ENCODE data around the gene DLG1. TPM values are rescaled to one million over a fixed set of nuclear protein-coding genes. Genes with fewer than 3 reads are reported as not detected.

Gene DLG1
- total RNA-seq, 1 experiment from 2014 or later, result 90.2 TPM

GRCh38 chr3:197303452-197303851 is 5.0 kb upstream of the DLG1 start:
- intact Hi-C loops (cut with micrococcal nuclease; ENCODE audit: unreplicated experiment) (no loop called here), in situ Hi-C loops (cut with HindIII; ENCODE audit: low pct_unique_long_range_greater_than_20kb, low sequenced_read_pairs) (no loop called here)
- H3K27me3 ChIP-seq (ENCODE audit: control insufficient read depth, insufficient read depth, low read length), result no peaks in the 10 kb centered on the region
- no peak overlapping the region for H3K27ac ChIP-seq (ENCODE audit: low read length)
- BruUV-seq (replicated peaks), result no TSS peak
- H3K9me3 ChIP-seq (ENCODE audit: control insufficient read depth, insufficient read depth, low read depth, low read length), result no peaks in the 10 kb centered on the region
- CTCF ChIA-PET, result no interaction called here
- H3K4me3 ChIP-seq (ENCODE audit: low read depth in 2 of 2, low read length in 2 of 2), result no peak overlapping the region
- TF ChIP-seq POLR2AphosphoS5 (IDR thresholded peaks at IDR 0.05; ENCODE audit: low read depth, low read length) (no peak), CTCF (IDR thresholded peaks at IDR 0.05) (no peak), SIN3A (IDR thresholded peaks at IDR 0.05; ENCODE audit: borderline replicate concordance, insufficient read depth, low read depth, low read length) (no peak), TCF7L2 (IDR thresholded peaks at IDR 0.05; ENCODE audit: low read depth, low read length) (no peak)
- no peak for ATAC-seq
- H3K4me1 ChIP-seq (ENCODE audit: control insufficient read depth, insufficient read depth, low read length), result peaks cover 8% of the 10 kb centered on the region
- DNase-seq (ENCODE audit: low read depth, low spot score), result no peak
- POLR2A ChIA-PET, result no interaction called here
- H3K36me3 ChIP-seq (ENCODE audit: control insufficient read depth, insufficient read depth, low read length), result peaks cover 2% of the 10 kb centered on the region; the same call in 1 of the 2 replicates

- Histone ChIP-seq H3K4me3 (ENCODE audit: low read depth in 2 of 2, low read length in 2 of 2) (no peak overlapping the region), H3K4me1 (ENCODE audit: control insufficient read depth, insufficient read depth, low read length) (peaks cover 8% of the 10 kb centered on the region), H3K36me3 (ENCODE audit: control insufficient read depth, insufficient read depth, low read length) (peaks cover 2% of the 10 kb centered on the region; the same call in 1 of the 2 replicates), H3K9me3 (ENCODE audit: control insufficient read depth, insufficient read depth, low read depth, low read length) (no peaks in the 10 kb centered on the region), H3K27me3 (ENCODE audit: control insufficient read depth, insufficient read depth, low read length) (no peaks in the 10 kb centered on the region), H3K27ac (ENCODE audit: low read length) (no peak overlapping the region)
- TF ChIP-seq TCF7L2 (IDR thresholded peaks at IDR 0.05; ENCODE audit: low read depth, low read length) (no peak), REST (IDR thresholded peaks at IDR 0.05; ENCODE audit: insufficient read depth in 1 of 2, low read depth in 2 of 2, low read length in 1 of 2) (no peak), CTCF (IDR thresholded peaks at IDR 0.05) (no peak), SIN3A (IDR thresholded peaks at IDR 0.05; ENCODE audit: borderline replicate concordance, insufficient read depth, low read depth, low read length) (no peak), POLR2AphosphoS5 (IDR thresholded peaks at IDR 0.05; ENCODE audit: low read depth, low read length) (no peak)
- ChIA-PET CTCF (no interaction called here), POLR2A (interaction anchor here (0.6 kb wide), 2 partner anchors 14 to 418 kb away, joined by 3 read pairs; no protein-coding TSS in a partner anchor)
- in situ Hi-C loops (cut with HindIII; ENCODE audit: low pct_unique_long_range_greater_than_20kb, low sequenced_read_pairs), result no loop called here
- ATAC-seq (no peak), DNase-seq (ENCODE audit: low read depth, low spot score) (no peak)
- no TSS peak for BruUV-seq (replicated peaks)
- intact Hi-C loops (cut with micrococcal nuclease; ENCODE audit: unreplicated experiment), result no loop called here
Measured at GRCh38 chr3:197302696-197303341, 4.4 kb upstream of the DLG1 start.
